Astrocyte (in vitro differentiated cells and primary cell): ENCODE measurements around the gene ETS1.

Source experiments
- CTCF ChIP-seq: IDR thresholded peaks from 2 replicates; pipeline ENCODE4 v1.5.1; 2011; ENCODE audit warnings: low read depth, mild to moderate bottlenecking, inconsistent platforms, low read length, moderate library complexity; ENCODE audit not compliant: insufficient read depth
- EZH2 ChIP-seq: IDR thresholded peaks from 2 replicates; pipeline ENCODE4 v1.6.1; 2012; ENCODE audit warnings: mild to moderate bottlenecking, low read length, inconsistent platforms; ENCODE audit not compliant: insufficient read depth

- no peak for TF ChIP-seq CTCF
- TF ChIP-seq EZH2, result no peak
These were observed 138.2 kb downstream of the ETS1 start for GRCh38 chr11:128448981-128449713.
